IPS-15b (cell line): ENCODE results near the gene ATP11A.
A peak's percentile ranks its signal among the peaks of the same experiment; 100 is the strongest.

Experiments used
- H3K27me3 ChIP-seq: one replicate; pipeline ENCODE4 v1.6.1; 2013; ENCODE audit warnings: low read length; ENCODE audit not compliant: control insufficient read depth, insufficient read depth
- H3K36me3 ChIP-seq: one replicate; pipeline ENCODE4 v1.6.1; 2013; ENCODE audit warnings: low read length; ENCODE audit not compliant: control insufficient read depth, insufficient read depth
- H3K4me1 ChIP-seq: one replicate; pipeline ENCODE4 v1.6.1; 2013; ENCODE audit warnings: mild to moderate bottlenecking, low read length; ENCODE audit not compliant: control insufficient read depth, insufficient read depth
- H3K4me3 ChIP-seq: one replicate; pipeline ENCODE4 v1.5.1; 2013; ENCODE audit warnings: low read depth, low read length
- H3K9ac ChIP-seq: one replicate; pipeline ENCODE4 v1.6.1; 2013; ENCODE audit warnings: low read depth, mild to moderate bottlenecking, low read length
- H3K9me3 ChIP-seq: one replicate; pipeline ENCODE4 v1.6.1; 2013; ENCODE audit warnings: mild to moderate bottlenecking, low read length; ENCODE audit not compliant: control insufficient read depth, insufficient read depth

The ATP11A gene

DNA sequence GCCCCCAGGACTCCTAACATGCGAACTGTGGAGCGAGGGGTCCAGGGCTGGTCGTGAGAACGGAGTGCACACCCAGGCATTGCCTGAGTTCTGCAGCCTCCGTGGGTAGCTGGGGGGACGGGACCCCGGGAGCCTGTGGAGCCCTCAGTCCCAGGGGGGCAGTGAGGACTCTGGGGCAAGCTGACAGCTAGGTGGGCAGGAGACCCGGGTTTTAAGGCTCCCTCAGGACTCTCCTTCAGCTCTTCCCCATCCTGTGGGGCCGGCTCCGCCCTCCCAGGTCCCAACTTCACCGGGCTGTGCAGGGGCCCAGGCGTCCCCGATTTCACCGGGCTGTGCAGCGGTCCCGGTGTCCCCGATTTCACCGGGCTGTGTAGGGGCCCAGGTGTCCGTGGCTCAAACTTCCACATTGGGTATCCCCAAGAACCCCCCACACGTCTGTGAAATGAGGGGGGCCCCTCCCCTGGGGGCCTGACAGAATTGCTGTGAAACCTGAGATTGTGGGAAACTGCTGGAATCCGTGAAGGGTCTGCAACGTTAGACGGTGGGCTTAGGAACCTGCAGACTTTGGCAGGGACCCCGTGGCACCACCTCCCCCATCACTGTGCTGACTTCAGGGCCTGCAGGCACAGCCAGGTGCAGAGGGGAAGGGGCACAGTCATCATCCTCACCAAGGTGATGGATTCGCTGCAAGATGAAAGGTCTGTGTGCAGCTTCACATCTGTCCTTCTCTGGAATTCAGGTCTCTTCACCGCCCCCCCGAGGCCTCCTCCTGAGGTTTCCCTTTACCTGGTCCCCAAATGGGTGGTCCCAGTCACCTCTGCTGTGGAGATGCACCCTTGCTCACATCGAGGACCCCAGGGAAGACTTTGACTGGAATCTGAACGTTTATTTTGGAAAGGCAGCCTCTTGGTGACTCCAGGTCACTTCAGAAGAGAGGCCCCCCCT, 206.0 kb downstream of the ATP11A start:
- no peak overlapping the region for H3K9ac ChIP-seq
- H3K4me3 ChIP-seq: peak overlapping the region; percentile 65
- peaks cover 17% of the 10 kb centered on the region for H3K4me1 ChIP-seq
- peaks cover 5% of the 10 kb centered on the region for H3K27me3 ChIP-seq
- H3K9me3 ChIP-seq: no peaks in the 10 kb centered on the region
- peaks cover 3% of the 10 kb centered on the region for H3K36me3 ChIP-seq

DNA sequence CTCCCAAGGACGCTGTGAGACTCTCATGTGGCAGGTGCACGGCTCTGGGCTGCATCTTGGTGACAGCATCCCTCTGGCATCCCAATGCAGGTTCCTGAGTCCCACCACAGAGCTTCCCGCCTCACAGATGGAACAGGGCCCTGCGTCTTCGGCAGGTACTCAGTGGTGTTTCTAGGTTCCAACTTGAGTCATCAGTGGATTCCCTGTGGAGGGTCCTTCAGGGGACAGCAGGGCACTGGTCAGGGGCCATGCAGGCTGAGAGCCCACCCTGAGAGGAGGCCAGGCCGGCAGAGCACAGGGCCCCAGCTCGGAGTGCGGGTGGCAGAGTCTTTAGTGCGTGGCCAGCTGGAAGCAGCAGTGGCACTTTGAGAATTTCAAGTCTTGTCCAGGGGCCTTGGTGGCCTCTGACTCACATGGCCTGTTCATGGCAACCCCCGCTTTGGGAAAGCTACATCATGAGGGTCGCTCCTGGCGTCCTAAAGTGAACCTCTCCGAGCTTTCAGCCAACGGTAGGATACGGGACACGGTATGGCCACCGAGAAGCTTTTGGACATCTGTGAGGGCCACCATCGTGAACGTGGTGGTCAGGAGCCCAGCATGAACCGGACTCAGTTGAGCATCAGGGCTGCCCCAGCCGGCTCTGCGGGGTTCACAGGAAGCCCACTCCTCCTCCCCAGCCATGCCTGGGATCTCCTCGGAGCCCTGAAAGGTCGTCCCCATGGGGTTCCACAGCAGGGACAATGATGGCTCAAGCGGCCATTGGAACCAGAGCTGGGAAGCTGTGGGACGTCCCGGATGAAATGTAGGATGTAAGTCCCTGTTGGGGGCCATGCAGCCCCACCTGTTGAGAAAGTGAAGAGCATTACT, 207.1 kb downstream of the ATP11A start:
- Histone ChIP-seq H3K27me3 (peaks cover 5% of the 10 kb centered on the region), H3K9ac (no peak overlapping the region), H3K4me1 (peaks cover 16% of the 10 kb centered on the region), H3K36me3 (peaks cover 3% of the 10 kb centered on the region), H3K4me3 (no peak overlapping the region), H3K9me3 (no peaks in the 10 kb centered on the region)

DNA sequence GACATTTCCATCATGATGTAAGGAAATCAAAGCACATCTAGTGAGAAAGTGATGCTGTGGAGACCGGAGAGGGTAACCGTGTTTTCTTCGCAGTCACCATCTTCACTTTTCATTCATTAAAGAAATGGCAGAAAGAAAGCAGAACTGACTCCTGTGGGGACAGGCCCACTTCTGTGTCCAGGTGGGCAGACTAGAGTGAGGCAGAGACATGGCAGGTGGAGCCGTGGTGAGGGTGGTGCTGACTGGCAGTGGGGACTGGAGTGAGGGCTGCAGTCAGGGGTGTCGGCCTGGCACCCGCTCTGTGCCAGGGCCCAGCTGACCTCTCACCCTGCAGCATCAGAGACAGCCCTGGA, 207.7 kb downstream of the ATP11A start:
- Histone ChIP-seq H3K36me3 (peaks cover 3% of the 10 kb centered on the region), H3K4me3 (no peak overlapping the region), H3K4me1 (peaks cover 11% of the 10 kb centered on the region), H3K9ac (no peak overlapping the region), H3K27me3 (peaks cover under 1% of the 10 kb centered on the region), H3K9me3 (no peaks in the 10 kb centered on the region)

DNA sequence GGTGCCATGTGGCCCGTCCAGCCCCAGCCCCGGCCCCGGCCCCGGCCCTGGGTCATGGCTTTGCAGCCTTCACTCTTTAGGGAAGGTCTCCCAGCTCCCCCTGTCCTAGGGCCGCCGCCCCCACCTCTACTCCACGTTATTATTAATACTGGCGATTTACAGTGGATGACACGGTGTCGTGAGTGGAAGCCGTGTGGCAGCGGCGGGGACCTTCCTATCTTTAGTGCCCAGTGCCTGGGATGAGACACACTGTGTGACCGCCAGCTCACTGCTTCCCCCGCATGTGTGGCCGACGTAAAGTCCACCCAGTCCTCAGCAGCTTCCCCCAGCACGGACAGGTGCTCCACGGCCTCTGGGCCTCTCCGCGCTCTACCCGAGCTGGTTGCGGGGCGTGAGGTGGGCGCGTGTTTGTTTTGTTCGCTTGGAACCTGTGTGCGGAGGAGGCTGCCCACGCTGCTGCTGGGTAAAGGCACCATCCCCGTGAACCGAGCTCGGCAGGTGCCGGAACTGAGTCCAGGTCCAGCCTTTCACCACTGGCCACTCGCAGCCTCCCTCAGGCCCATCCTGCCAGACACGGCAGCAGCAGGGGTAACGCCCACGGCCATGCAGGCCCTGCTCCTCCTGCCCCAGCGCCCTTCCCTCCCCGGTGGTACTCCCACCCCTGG, 208.2 kb downstream of the ATP11A start:
- Histone ChIP-seq H3K4me1 (peaks cover 7% of the 10 kb centered on the region), H3K9ac (no peak overlapping the region), H3K4me3 (no peak overlapping the region), H3K9me3 (no peaks in the 10 kb centered on the region), H3K27me3 (no peaks in the 10 kb centered on the region), H3K36me3 (peaks cover 7% of the 10 kb centered on the region)

DNA sequence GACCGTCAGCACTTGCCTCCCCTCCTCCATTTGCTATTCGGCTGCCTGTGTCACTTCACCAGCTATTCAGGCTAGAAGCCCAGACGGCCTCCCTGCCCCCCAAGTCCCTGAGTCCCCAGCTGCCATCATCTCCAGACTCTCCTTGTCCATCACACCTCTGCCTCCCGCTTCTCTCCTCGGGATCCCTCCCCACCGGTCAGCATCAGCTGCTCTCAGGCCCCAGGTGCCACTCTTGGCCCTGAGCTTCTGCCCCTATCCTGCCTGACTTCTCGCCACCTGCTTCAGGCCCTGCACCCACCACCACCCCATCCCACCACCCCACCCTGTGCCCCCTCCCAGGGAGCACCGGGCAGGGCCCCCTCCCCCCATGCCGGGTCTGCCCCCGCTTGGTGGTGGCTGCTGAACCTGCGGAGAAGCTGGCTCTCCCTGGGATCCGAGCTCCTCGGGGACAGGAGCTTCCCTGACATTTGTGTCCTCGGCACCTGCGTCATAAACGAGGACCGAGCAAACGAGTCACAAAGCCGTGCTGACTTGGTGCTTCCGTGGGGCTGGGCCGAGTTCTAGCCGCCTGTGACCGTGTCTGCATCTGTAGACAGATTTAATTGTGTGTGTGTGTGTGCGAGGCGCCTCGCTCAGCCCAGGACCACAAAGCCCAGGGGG, 208.9 kb downstream of the ATP11A start:
- H3K27me3 ChIP-seq: no peaks in the 10 kb centered on the region
- no peak overlapping the region for H3K4me3 ChIP-seq
- H3K36me3 ChIP-seq: peaks cover 13% of the 10 kb centered on the region
- H3K9me3 ChIP-seq: no peaks in the 10 kb centered on the region
- H3K9ac ChIP-seq: no peak overlapping the region
- peaks cover 3% of the 10 kb centered on the region for H3K4me1 ChIP-seq

DNA sequence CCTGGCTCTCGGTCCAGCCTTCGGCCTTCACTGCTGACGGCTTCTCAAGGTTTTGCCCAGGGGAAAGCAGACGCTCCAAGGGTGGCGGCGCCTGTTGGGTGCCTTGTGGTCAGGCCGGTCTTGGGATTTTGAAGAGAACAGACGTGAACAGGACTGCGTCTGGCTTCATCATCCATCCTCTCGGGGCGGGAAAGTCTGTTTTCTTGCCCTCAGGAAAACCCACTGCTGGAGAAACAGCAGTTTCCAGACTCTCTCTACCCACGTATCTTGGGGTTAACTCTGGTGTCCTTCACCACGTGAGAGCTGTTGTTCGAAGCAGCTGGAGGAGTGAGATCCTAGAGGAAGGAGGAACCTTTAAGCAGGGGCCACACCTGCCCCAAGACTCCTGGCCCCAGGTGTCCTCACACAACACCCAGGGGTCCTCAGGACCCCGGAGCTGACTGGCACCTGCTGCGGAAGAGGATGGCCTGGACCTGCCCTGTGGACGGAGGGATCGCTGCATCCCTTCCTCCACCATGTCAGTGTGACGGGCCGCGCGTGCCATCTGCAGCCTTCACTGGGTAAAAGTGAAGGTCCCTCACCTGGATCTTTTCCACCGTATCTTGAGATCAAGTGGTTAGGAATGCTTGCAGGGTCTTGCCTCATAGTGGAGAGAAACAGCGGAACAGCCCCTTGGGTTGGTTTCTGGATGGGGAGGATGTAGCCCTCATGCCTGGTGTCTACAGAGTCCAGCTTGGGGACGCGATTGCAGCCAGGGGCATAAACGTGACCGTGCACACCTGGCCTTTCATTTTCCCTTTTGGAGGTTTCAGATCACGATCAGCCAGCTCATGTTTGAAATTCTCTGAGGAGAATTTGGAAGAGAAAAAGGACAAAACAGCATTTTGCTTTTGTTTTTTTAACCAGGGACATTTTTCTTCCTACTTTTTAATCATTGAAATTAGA, 209.7 kb downstream of the ATP11A start:
- Histone ChIP-seq H3K36me3 (peaks cover 18% of the 10 kb centered on the region), H3K4me1 (peaks cover 3% of the 10 kb centered on the region), H3K27me3 (no peaks in the 10 kb centered on the region), H3K9me3 (no peaks in the 10 kb centered on the region), H3K4me3 (no peak overlapping the region), H3K9ac (no peak overlapping the region)

DNA sequence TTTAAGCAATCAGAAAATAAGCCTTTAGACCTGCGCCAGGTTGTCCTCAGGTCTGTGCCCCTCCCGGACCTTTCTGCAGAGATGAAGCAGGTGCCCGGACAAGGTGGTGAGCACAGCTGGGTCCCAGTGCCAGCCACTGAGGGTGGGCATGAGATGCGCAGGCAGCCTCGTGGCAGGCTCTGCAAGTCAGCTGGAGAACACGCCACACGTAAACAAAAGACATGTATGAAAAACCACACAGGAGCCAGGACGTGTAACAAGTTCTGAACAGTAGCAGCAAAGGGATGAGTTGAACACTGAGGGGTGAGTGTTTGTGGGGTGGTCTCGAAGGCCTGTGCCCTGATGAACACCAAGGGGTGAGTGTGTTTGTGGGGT, 210.4 kb downstream of the ATP11A start:
- H3K27me3 ChIP-seq: no peaks in the 10 kb centered on the region
- peaks cover 21% of the 10 kb centered on the region for H3K36me3 ChIP-seq
- H3K9me3 ChIP-seq: no peaks in the 10 kb centered on the region
- no peak overlapping the region for H3K4me3 ChIP-seq
- H3K4me1 ChIP-seq: peaks cover 3% of the 10 kb centered on the region
- H3K9ac ChIP-seq: no peak overlapping the region

DNA sequence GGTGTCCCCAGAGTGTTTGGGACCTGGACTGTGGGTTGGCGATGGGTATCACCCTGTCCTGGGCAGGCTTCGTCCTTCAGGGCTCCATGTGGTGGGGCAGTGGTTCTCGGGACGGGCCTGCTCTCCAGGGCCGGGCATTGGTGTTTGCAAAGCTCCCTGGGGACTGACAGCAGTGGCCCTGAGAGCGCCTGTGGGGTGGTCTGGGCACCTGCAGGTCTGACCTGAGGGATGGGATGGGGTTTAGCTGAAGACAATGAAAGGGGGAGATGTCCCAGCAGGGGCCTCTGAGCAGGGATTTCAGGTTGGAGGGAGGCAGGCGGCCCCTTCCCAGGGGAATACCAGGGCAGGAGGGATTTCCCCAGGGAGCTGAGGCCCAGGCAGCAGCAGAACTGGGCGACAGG, 210.9 kb downstream of the ATP11A start:
- H3K4me3 ChIP-seq: no peak overlapping the region
- no peak overlapping the region for H3K9ac ChIP-seq
- H3K36me3 ChIP-seq: peaks cover 22% of the 10 kb centered on the region
- H3K4me1 ChIP-seq: peaks cover 4% of the 10 kb centered on the region
- no peaks in the 10 kb centered on the region for H3K9me3 ChIP-seq
- no peaks in the 10 kb centered on the region for H3K27me3 ChIP-seq

DNA sequence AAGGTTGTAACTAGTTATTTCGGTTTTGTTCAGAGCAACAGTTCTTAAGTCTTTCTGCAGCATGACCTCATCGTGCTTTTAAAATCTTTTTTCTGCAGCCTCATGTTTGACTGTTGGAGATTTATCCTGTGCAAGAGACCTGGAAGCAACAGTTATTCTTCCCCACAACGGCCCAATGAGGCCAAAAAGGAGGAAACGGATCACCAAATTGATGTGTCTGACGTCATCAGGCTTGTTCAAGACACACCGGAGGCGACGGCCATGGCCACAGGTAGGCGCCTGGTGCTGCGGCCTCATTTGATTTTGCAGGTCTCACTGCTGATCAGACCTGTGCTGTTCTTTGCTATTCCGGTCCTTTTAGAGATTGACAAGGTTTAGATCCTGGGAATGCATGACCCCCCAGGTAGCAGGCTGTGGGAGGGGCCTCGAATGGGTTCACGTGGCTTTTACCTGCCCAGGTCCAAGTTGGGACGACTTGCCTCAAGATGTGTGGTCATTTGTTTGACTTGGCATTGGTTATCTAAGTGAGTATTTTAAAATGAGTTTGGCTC, 212.3 kb downstream of the ATP11A start:
- Histone ChIP-seq H3K9me3 (no peaks in the 10 kb centered on the region), H3K4me1 (peaks cover 12% of the 10 kb centered on the region)

DNA sequence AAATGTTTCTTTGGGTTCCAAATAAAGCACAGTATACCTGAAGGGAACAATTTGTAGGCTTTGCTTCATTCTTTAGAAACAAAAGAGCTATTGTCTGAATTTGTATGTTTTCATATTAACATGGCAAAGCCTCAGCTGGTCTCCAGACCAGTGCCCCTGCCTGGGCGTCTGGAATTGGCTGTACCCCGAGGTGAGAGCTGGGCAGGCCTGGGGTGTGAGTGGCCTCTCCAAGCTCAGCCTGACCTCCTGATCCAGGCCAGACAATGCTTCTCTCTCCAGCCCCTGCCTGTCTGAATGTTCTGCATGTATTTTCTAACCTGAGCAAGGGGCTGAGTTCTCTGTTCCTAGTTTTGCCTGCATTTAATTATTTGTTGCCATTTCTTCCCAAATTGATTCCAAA, 212.8 kb downstream of the ATP11A start:
- H3K4me3 ChIP-seq: no peak overlapping the region
- H3K27me3 ChIP-seq: no peaks in the 10 kb centered on the region
- peaks cover 19% of the 10 kb centered on the region for H3K36me3 ChIP-seq
- H3K9me3 ChIP-seq: no peaks in the 10 kb centered on the region
- no peak overlapping the region for H3K9ac ChIP-seq
- peaks cover 12% of the 10 kb centered on the region for H3K4me1 ChIP-seq

More for the DNA sequence above, 212.3 kb downstream of the ATP11A start:
- Histone ChIP-seq H3K4me3 (no peak overlapping the region), H3K27me3 (no peaks in the 10 kb centered on the region), H3K36me3 (peaks cover 19% of the 10 kb centered on the region), H3K9ac (no peak overlapping the region)
